LHCN-M2 (cell line): ENCODE data around the gene SLC7A11. TPM values are rescaled to one million over a fixed set of nuclear protein-coding genes. Genes with fewer than 3 reads are reported as not detected.
"Not testable (repeated sequence)": the region's sequence is repeated elsewhere in the genome, so short reads cannot be mapped to it uniquely, and the experiment has no call there.

Source experiments
- DNase-seq: peaks from one replicate; pipeline ENCODE4 v3.0.0-alpha.2; 2012; ENCODE audit warnings: low read depth
- total RNA-seq: library from RNA; depleted of rRNA; stranded (reverse); fragments of >200 nt; gene quantifications from 2 replicates; pipeline ENCODE4 v1.2.3, GENCODE V29; 2014

Gene SLC7A11
- total RNA-seq, 1 experiment from 2014 or later, result 6.1 TPM

DNA sequence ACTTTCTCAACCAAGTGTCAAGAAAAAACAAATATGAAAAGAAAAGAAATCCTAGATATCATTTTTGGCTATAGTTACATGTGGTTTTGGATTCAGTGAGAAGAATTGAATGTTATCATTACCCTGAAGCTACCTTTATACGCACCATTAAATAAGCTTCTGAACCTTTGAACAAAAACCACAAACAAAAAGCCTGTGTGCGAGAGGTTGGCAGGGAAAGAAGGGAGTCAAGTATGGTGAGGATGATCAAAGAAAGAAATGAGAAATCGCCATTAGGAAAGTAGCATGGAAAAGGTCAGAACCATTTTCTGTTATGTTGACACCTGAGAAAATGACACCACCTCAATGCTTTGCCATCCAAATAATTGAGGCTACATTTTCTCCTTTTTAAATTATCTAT is 1.2 kb upstream of the SLC7A11 start:
- no peak for DNase-seq

DNA sequence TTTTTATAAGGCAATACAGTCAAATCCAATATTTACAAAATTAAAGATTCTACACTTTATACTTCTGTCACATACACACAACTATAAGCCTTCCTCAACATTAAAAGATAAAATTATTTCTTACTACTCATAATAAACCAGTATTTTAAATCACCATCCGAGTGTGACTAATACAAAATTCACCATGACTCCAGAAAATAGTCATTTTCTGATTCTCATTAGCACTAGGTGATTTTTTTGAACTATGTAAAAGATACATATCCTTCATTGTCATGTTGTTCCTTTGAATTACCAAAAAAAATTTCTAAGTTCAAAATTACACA is 646 bp upstream of the SLC7A11 start:
- DNase-seq, result no peak

DNA sequence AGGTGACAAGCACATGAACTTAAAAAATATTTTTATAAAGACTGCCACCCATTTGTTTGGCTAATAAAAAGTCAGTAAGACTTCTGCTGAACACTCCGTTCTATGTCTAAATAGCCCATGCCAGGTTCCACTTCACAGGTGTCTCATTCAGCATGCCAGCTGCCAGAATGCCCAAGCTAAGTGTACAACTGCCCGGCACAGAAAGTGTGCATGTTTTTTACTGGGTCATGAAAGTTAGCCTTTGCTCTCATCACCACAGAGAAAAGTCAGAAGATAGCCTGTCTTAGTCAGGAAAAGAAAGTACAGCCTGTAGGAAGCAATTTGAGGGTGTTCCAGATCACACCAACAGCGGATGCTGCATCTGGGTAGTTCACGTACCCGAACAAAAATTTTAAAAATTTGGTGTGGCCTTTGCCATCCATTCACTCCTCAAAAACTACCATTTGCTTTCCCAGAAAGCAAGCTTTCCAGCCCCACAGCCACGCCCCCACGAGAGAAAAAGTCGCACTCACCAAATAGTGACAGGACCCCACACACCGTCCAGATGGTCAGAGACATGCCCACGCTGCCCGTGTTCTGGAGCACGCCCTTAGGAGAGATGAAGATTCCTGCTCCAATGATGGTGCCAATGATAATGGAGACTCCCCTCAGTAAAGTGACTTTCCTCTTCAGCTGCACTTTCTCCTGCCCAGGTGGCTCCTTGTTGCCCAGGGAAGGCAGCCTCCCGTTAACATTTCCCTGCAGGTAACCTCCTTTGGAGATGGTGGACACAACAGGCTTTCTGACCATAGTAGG is 671 bp downstream of the SLC7A11 start:
- DNase-seq, result peak; percentile 31

DNA sequence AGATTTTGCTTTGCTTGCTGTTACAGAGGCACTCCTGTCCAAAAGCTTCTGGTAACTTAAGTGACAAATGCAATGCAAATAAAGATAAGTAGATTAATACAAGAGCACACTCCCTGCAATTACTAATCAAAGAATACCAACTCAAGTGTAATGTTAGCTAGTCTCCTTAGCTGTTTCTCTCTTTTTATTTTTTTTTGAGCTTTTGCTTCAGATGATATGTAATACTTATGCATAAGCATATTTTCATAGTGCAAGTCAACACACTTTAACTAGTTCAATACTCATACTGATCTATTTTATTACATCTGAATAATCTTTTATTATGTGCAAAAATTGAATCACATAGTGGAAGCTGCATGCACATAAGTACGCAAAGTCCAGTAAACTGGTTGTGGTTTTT is 2.7 kb downstream of the SLC7A11 start:
- no peak for DNase-seq

DNA sequence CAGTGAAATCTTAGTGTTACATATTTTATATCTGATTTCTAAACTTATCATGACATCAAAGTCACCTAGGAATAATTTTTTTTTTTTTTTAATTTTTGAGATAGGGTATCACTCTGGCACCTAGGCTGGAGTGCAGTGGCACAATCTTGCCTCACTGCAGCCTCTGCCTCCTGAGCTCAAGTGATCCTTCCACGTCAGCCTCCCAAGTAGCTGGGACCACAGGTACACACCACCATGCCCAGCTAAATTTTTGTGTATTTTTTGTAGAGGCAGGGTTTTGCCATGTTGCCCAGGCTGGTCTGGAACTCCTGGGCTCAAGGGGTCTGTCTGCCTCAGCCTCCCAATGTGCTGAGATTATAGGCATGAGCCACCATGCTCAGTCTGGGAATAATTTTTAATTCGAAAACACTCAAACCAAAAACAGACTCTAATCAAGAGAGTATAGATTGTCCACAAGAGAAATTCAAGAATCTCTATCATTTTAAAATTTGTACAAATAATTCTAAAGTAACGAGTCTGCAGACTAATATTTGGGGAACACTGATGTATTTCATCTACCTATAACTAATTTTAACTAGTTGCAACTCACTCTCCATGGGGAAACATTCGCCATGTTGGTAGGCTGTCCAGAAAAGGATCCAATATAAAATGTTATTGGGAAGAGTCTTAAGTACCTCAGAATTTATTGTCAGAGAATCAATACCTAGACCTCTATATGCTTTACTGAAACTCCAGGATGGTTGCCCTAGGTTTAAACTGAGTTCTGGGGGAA is 3.4 kb downstream of the SLC7A11 start:
- DNase-seq, result no peak

DNA sequence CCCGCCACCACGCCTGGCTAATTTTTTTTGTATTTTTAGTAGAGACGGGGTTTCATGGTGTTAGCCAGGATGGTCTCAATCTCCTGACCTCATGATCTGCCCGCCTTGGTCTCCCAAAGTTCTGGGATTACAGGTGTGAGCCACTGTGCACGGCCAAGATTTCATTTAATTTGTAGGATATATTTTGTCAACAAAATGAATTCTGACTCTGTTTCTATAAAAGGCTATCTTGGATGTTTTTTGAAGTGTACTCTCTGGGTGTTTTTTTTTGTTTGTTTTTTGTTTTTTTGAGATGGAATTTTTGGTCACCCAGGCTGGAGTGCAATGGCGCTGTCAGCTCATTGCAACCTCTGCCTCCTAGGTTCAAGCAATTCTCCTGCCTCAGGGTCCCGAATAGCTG is 5.0 kb downstream of the SLC7A11 start:
- DNase-seq, result not testable (repeated sequence)

DNA sequence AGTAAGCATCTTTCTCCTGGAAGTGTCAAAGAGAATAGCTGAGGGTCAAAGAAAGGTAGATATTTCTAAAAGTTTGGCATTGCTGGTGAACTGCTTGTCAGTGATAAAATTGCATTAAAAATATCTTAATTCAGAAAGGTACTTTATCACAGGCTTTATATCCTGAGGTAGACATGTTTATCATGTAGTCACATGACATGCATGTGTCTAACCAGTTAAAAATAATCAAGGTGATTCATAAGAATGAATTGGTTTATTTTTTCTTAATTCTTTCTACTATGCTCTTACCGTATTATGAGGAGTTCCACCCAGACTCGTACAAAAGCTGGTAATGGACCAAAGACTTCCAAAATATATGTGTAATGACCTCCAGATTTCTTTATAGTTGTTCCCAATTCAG is 6.1 kb downstream of the SLC7A11 start:
- DNase-seq, result peak; percentile 21

DNA sequence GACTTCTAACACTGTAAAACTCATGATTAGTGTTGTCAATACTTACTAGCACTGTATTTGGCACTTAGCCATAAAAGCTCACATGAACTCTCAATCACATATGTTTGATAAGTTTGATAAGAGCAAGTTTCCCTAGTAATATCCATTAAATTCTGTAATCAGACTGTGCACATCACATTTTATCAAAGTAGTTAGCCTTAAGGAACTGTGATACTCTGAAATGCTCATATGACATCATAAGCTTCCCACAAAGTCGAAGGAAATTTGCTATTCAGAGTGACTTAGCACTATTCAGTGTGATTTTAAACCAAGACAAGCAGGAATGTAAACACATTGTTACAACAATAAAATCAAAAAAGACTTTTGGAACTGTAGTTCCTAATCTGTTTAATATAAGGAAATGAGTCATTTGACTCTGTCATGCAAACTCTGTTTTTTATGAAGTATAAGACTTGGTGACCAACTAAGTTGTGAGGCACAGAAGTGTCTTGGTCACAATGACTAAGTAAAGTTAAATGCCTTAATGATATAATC is 6.7 kb downstream of the SLC7A11 start:
- peak; percentile 82 for DNase-seq

DNA sequence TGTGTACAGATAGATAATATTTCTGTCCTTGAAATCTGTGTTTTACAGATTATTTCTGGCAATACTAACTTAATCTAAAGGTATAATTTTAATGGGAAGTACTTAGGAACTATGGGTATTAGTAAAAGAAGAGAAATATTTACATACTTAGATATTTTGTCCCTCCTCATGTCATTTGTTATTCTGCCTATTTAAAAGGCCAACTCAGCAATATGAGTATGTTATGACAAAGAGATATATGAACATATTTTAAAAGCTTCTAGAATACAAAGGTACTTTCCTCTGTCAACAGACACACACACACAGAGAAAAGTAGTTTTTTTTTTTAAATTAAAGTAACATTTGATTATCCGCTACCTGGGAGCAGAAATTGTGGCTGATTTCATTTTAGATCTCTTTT is 7.9 kb downstream of the SLC7A11 start:
- DNase-seq, result no peak

DNA sequence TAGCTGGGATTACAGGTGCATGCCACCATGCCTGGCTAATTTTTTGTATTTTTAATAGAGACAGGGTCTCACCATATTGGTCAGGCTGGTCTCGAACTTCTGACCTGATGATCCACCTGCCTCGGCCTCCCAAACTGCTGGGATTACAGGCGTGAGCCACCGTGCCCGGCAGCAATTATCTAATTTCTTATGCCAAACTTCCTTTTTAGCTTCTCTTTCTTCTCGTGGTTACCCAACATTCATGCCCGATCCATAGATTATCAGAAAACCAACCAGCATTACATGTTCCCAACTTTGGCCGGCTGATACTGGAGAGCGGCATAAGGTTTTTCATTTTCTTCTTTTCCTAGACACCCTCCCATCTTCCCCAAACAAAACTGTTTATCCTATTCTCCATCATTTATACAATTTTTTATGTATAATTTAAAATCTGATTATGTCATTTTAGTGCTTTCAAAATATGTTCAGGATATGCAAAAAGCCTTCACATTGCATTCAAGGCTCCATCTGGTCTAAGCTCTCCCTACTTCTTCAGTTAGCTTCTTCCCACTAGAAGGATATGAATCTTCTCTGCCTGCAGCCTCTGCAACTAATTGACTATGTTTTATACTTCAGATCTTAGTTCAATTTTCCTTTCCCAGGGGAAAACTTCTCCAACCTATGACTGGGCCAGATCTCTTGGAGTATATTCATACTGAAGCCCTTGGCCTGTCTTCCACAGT is 8.7 kb downstream of the SLC7A11 start:
- no peak for DNase-seq

DNA sequence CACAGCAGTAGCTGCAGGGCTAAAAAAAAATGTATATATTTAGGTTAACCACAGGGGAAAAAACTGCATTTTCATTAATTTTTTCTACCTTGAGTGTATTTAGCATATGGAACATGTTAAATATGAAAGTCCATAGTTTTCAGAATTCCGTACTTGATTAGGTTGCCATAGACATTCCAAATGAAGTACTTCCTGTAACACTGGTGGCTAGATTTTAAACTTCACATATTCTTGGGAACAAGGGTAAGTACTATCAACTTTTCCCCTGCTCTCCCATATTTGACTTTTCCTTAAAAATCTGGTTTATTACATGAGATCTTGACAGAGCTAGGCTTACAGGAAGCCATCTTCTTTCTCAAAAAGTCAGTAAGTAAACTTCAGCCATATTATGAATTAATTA is 9.8 kb downstream of the SLC7A11 start:
- DNase-seq, result no peak

DNA sequence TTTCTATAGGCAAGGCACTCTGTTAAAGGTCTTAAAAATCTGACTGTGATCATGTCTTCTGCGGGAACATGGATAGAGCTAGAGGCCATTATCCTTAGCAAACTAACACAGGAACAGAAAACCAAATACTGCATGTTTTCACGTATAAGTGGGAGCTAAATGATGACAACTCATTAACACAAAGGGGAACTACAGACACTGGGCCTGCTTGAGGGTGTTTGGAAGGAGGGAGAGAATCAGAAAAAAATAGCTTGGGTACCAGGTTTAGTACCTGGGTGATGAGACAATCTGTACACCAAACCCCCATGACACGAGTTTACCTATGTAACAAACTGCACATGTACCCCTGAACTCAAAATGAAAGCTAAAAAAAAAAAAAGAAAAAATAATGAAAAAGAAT is 12.1 kb downstream of the SLC7A11 start:
- no peak for DNase-seq

DNA sequence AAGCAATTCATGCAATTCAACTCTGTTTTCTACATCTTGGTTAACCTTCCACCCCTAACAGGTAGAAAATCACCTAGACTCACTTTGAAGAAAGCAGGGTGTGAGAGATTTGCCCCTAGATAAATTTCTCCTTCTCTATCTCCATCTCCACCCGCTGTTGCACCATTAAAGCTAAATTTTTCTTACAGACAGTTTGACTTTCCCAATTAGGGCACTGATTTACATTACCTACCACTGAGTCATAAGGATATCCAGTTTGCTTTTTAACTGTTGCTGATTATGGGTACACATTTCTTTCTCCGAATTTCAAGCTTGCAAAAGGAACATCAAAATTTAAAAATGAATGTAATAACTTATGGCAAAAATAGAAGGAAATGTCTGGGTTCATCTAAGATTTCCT is 13.0 kb downstream of the SLC7A11 start:
- DNase-seq, result no peak

DNA sequence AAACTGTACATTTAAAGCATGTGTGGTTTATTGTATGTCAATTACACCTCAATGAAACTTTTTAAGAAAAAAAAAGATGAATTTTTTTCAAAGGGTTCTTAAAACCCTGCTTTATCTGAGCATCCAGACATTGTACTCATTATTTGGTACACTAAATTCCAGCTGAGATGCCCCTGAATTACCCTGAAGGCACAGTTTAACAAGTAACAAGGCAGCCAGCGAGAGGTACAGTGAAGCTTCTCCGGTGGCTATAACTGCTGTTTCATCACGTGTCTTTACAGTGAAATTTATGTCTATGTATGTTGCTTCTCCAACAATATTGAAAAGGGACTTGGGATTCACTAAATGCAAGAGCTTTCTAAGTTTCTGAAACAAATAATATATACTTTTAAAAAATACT is 15.8 kb downstream of the SLC7A11 start:
- DNase-seq, result no peak

DNA sequence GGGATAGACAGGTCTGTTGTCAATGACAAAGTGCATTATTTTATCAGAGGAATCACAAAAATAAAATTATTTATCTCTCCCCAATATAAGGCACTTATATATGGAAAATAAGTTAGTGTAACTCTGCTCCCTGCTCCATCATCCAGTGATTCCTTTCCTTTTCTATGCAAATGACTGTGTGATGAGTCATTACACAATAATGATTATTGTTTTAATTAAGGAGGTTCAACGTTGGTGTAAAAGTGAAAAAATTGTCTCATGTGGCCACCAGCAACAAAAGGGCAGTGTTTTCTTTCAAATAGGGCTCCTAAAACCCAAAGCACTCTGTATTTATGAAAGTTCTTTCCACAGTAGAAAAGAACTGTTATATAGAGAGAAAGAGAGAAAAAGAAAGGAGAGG is 16.7 kb downstream of the SLC7A11 start:
- peak; percentile 19 for DNase-seq

DNA sequence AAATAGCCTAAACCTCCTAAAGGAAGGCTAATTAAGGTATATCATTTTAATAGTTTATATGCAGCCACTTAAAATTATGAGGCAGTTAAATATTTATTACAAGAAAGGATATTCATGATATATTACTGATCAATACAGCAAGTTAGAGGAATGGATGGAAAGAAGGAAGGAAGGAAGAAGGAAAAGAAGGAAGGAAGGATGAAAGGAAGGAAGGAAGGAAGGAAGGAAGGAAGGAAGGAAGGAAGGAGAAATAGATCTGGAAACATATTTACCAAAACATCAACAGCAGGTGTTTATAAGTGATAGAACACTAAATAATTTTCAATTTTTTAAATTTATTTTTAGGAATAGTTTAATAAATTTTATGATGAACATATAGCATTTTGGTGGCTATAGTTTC is 17.5 kb downstream of the SLC7A11 start:
- DNase-seq, result no peak

DNA sequence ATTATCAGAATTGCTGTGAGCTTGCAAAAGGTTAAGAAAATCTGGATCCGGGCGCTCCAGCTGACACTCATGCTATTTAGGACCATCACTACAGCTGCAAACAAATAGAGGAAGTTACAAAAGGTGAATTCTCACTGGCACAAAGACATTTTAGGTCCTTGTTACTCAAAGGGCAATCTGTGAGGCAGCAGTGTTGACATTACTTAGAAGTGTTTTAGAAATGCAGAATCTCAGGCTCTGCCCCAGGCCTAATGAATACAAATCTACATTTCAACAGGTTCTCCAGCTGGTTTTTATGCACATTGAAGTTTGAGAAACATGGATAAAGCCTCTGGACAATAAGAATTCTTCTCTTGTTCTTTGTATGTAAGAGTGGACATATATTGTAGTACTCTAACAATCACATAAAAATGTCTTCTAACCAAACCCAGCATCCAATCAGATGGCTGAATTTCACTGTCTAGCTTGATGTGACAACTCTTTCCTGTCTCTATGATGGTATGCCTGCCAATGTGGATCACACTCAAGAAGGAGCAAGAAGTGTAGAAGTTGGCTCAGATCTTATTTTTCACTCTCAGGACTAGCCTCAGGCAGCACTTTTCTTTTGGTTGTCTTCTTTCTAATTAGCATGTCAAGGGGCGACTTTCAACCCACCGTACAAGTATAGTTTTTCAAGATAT is 18.8 kb downstream of the SLC7A11 start:
- no peak for DNase-seq

DNA sequence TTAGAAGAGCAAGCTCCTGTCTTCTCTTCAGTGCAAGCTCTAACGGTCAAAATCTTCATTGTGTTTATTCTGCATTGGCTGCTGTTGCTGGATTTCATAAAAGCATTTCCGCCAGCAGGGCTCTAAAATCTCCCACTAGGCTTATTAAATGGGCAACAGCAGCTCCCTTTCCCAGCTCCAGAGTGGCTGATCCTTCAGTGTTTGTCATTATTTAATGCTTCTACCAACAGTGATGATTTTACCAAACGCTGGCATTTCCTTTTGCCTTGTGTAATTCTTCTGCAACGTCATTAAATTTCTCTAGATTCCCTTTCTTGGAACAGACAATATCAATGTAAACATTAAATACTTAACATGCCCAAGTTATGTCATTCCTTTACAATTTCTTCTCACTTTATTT is 20.1 kb downstream of the SLC7A11 start:
- DNase-seq, result peak; percentile 54

DNA sequence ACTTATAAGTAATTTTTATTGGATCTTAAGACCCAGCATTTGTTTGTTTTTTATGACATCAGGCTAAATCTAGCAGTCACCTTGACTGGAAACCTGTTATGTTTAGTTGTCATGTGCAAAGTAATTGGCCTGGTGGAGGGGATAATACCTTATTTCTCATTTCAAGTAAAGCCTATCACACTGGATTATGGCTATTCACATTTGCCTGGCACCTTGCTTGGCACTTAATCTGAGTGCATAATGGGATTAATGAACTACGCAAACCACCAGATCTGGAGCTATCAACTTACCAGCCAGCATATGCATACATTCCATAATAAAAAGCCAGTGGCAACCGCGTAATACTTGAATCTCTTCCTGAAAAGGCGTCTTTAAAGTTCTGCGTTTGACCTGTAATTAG is 23.2 kb downstream of the SLC7A11 start:
- no peak for DNase-seq

DNA sequence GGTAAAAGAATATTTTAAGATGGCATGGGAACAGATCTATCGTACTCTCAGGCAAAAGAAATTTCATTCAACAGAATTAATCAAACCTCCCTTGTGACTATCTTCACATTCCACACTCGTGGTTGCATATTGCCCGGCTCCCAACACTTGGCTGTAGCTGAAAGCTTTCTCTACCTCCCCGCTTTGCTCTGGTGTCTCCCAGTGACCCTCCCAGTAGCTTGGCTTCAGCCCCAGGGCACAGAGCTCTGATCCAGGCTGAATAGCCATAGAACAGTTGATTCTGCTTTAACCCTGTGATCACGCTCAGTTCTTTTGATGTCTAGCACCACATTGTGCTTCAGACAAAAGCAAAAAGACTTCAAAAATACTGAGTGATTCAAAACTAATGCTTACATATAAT is 24.6 kb downstream of the SLC7A11 start:
- DNase-seq, result no peak

DNA sequence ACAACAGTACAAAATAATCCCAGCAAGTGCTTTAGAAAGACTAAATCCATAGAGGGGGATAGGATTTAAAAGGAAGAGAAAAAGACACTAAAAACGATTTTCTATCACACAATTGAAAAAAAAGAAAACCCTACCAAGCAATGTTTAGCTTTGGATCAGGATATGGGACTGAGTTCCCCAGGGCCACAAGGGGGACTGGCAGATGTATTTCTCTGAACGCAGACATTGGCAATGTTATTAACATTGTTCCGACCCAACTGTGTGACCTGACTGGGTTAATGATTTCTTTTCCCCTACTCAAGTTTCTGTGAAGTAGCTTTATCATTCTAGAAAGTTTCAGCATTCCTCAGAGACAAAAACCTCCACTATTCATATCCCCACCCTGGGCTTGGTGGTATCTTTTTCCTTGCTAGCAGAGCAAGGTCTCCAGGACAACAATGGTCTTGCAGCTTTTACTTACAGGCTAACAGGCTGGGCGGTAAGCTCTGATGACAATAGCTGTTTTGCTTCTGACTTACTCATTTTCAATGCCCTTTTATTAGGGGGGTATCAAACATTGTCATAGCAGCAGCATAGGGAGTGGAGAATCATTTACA is 25.8 kb downstream of the SLC7A11 start:
- DNase-seq, result no peak
